GM20431 (cell line): ENCODE results near the gene YIPF7.

ENCODE experiments used
- in situ Hi-C: fragments of 300-500 bp; cut with MseI, MboI; formaldehyde crosslinking; loops from one replicate; pipeline ENCODE4 v1.15.0; 2020; ENCODE audit warnings: low sequenced_read_pairs; ENCODE audit not compliant: unreplicated experiment

YIPF7 gene

GRCh38 chr4:44629280-44629866 lies 22.1 kb downstream of the YIPF7 start:
- in situ Hi-C loops: no loop called here

- in situ Hi-C loops: no loop called here
Observed at GRCh38 chr4:44623676-44624075, 27.7 kb downstream of the YIPF7 start.

GRCh38 chr4:44616621-44617020 lies 34.8 kb downstream of the YIPF7 start:
- in situ Hi-C loops: no loop called here

- in situ Hi-C loops: no loop called here
Observed at GRCh38 chr4:44583393-44583792, 68.0 kb downstream of the YIPF7 start.

- in situ Hi-C loops: no loop called here
Observed at GRCh38 chr4:44580231-44580630, 71.2 kb downstream of the YIPF7 start.

- in situ Hi-C loops: no loop called here
Observed at GRCh38 chr4:44578954-44579353, 72.5 kb downstream of the YIPF7 start.
